CD4-positive, CD25-positive, alpha-beta regulatory T cell (primary cell): Measurements from ENCODE around the gene ASB4. TPM values are rescaled to one million over a fixed set of nuclear protein-coding genes. Genes with fewer than 3 reads are reported as not detected.

Source experiments
- ATAC-seq, 2 donors: fragments of 150-1000 bp; cut with Tn5 transposase; one replicate each; pipeline ENCODE4 v1.10.0; 2021; ENCODE audit warnings: low read depth in 2 of 2, moderate number of reproducible peaks in 2 of 2, moderate library complexity in 1 of 2
- DNase-seq, 3 donors: peaks; one replicate each; pipeline versions ENCODE4 v3.0.0 to v3.0.0-alpha.2; 2012 to 2022; ENCODE audit warnings: mixed read lengths in 1 of 3
- H3K27ac ChIP-seq: one replicate; pipeline ENCODE4 v1.7.0; 2013; ENCODE audit warnings: mild to moderate bottlenecking, low read length; ENCODE audit not compliant: insufficient read depth, poor library complexity, severe bottlenecking
- H3K27me3 ChIP-seq: one replicate; pipeline ENCODE4 v1.7.0; 2013; ENCODE audit warnings: low read length; ENCODE audit not compliant: control insufficient read depth, insufficient read depth
- H3K36me3 ChIP-seq: one replicate; pipeline ENCODE4 v1.7.0; 2013; ENCODE audit warnings: mild to moderate bottlenecking, low read length, moderate library complexity; ENCODE audit not compliant: control insufficient read depth, insufficient read depth
- H3K4me1 ChIP-seq: 2 replicates; pipeline ENCODE4 v1.7.0; 2013; ENCODE audit warnings: mild to moderate bottlenecking, low read length; ENCODE audit not compliant: insufficient read depth, control insufficient read depth, poor library complexity, severe bottlenecking
- H3K4me3 ChIP-seq: one replicate; pipeline ENCODE4 v1.7.0; 2013; ENCODE audit warnings: low read depth, mild to moderate bottlenecking, low read length, moderate library complexity
- H3K9me3 ChIP-seq, 2 experiments: 1 replicate in 1 of 2; 2 replicates in 1 of 2; pipeline ENCODE4 v1.7.0; 2013; ENCODE audit warnings: low read length in 2 of 2, mild to moderate bottlenecking in 1 of 2, moderate library complexity in 1 of 2; ENCODE audit not compliant: control insufficient read depth in 2 of 2
- H3K27ac Mint-ChIP-seq, 3 donors: one replicate each; pipeline ENCODE4 v1.8.0; 2020 to 2022; ENCODE audit warnings: mild to moderate bottlenecking in 3 of 3, mixed read lengths in 3 of 3, moderate library complexity in 2 of 3
- H3K27me3 Mint-ChIP-seq: one replicate; pipeline ENCODE4 v1.8.0; 2022; ENCODE audit warnings: mild to moderate bottlenecking, mixed read lengths
- H3K36me3 Mint-ChIP-seq: one replicate; pipeline ENCODE4 v1.8.0; 2020; ENCODE audit warnings: mixed read lengths
- H3K4me1 Mint-ChIP-seq, 4 donors: one replicate each; pipeline ENCODE4 v1.8.0; 2020 to 2022; ENCODE audit warnings: mixed read lengths in 4 of 4, mild to moderate bottlenecking in 1 of 4
- H3K4me3 Mint-ChIP-seq, 4 donors: one replicate each; pipeline ENCODE4 v1.8.0; 2020 to 2022; ENCODE audit warnings: mild to moderate bottlenecking in 4 of 4, mixed read lengths in 4 of 4, moderate library complexity in 3 of 4
- H3K9me3 Mint-ChIP-seq, 7 donors: one replicate each; pipeline ENCODE4 v1.8.0; 2020 to 2022; ENCODE audit warnings: mixed read lengths in 7 of 7, mild to moderate bottlenecking in 3 of 7, moderate library complexity in 2 of 7
- polyA plus RNA-seq, 4 donors: library from polyadenylated mRNA; unstranded; fragments of 300-500 nt; fragmentation: Illumina TruSeq; gene quantifications; one replicate each; pipeline ENCODE4 v1.2.3, GENCODE V29; 2021
- total RNA-seq: library from RNA; stranded (reverse); gene quantifications from one replicate; pipeline ENCODE4 v1.2.3, GENCODE V29; 2022

ASB4 gene
- total and polyA plus RNA-seq, 5 donors from 2014 or later, result not detected

- H3K4me1 ChIP-seq, result no peaks in the 10 kb centered on the region
- H3K36me3 Mint-ChIP-seq, result no peaks in the 10 kb centered on the region
- H3K4me3 ChIP-seq, result no peak overlapping the region
- H3K27me3 ChIP-seq, result no peaks in the 10 kb centered on the region
- peaks cover 0 to 4% (median 0%) of the 10 kb centered on the region in 7 donors for H3K9me3 Mint-ChIP-seq
- ATAC-seq (no peak), DNase-seq (no peak)
- H3K27me3 Mint-ChIP-seq, result no peaks in the 10 kb centered on the region
- no peaks in the 10 kb centered on the region for H3K36me3 ChIP-seq
- H3K4me3 Mint-ChIP-seq, result no peak overlapping the region
- no peaks in the 10 kb centered on the region for H3K9me3 ChIP-seq
- H3K27ac Mint-ChIP-seq, result no peak overlapping the region
- no peak overlapping the region for H3K27ac ChIP-seq
- no peaks in the 10 kb centered on the region for H3K4me1 Mint-ChIP-seq
Measured at GRCh38 chr7:95579318-95579717, 93.6 kb downstream of the ASB4 start.

- Mint-ChIP-seq H3K4me1 (no peaks in the 10 kb centered on the region), H3K36me3 (no peaks in the 10 kb centered on the region), H3K9me3 (peaks cover 0 to 4% (median 0%) of the 10 kb centered on the region in 7 donors), H3K27me3 (no peaks in the 10 kb centered on the region), H3K4me3 (no peak overlapping the region), H3K27ac (no peak overlapping the region)
- no peak overlapping the region for H3K27ac ChIP-seq
- H3K36me3 ChIP-seq, result no peaks in the 10 kb centered on the region
- no peaks in the 10 kb centered on the region for H3K27me3 ChIP-seq
- H3K4me1 ChIP-seq, result no peaks in the 10 kb centered on the region
- no peak for ATAC-seq
- no peak overlapping the region for H3K4me3 ChIP-seq
- DNase-seq, result no peak
- no peaks in the 10 kb centered on the region for H3K9me3 ChIP-seq
Measured at GRCh38 chr7:95581467-95581866, 95.7 kb downstream of the ASB4 start.

GRCh38 chr7:95582578-95583293 is 97.0 kb downstream of the ASB4 start:
- H3K36me3 Mint-ChIP-seq, result no peaks in the 10 kb centered on the region
- H3K9me3 Mint-ChIP-seq, result peaks cover 0 to 4% (median 0%) of the 10 kb centered on the region in 7 donors
- H3K27me3 Mint-ChIP-seq, result no peaks in the 10 kb centered on the region
- no peaks in the 10 kb centered on the region for H3K27me3 ChIP-seq
- no peak for ATAC-seq
- H3K4me3 Mint-ChIP-seq, result no peak overlapping the region
- H3K36me3 ChIP-seq, result no peaks in the 10 kb centered on the region
- no peak overlapping the region for H3K27ac ChIP-seq
- no peaks in the 10 kb centered on the region for H3K9me3 ChIP-seq
- no peak overlapping the region for H3K4me3 ChIP-seq
- H3K27ac Mint-ChIP-seq, result no peak overlapping the region
- no peak for DNase-seq
- H3K4me1 Mint-ChIP-seq, result no peaks in the 10 kb centered on the region
- H3K4me1 ChIP-seq, result no peaks in the 10 kb centered on the region

- H3K36me3 Mint-ChIP-seq, result no peaks in the 10 kb centered on the region
- no peaks in the 10 kb centered on the region for H3K27me3 ChIP-seq
- H3K36me3 ChIP-seq, result no peaks in the 10 kb centered on the region
- DNase-seq, result no peak
- H3K27ac Mint-ChIP-seq, result no peak overlapping the region
- H3K4me1 Mint-ChIP-seq, result no peaks in the 10 kb centered on the region
- no peaks in the 10 kb centered on the region for H3K9me3 ChIP-seq
- no peak overlapping the region for H3K4me3 Mint-ChIP-seq
- ATAC-seq, result no peak
- H3K27ac ChIP-seq, result no peak overlapping the region
- no peaks in the 10 kb centered on the region for H3K27me3 Mint-ChIP-seq
- no peak overlapping the region for H3K4me3 ChIP-seq
- H3K4me1 ChIP-seq, result no peaks in the 10 kb centered on the region
- peaks cover 0 to 4% (median 0%) of the 10 kb centered on the region in 7 donors for H3K9me3 Mint-ChIP-seq
Measured at GRCh38 chr7:95583834-95584621, 98.3 kb downstream of the ASB4 start.

- no peaks in the 10 kb centered on the region for H3K4me1 ChIP-seq
- ATAC-seq (no peak), DNase-seq (no peak)
- Mint-ChIP-seq H3K36me3 (no peaks in the 10 kb centered on the region), H3K4me3 (no peak overlapping the region), H3K27me3 (no peaks in the 10 kb centered on the region), H3K27ac (no peak overlapping the region), H3K9me3 (peaks cover 0 to 4% (median 0%) of the 10 kb centered on the region in 7 donors), H3K4me1 (no peaks in the 10 kb centered on the region)
- H3K27ac ChIP-seq, result no peak overlapping the region
- H3K9me3 ChIP-seq, result no peaks in the 10 kb centered on the region
- H3K36me3 ChIP-seq, result no peaks in the 10 kb centered on the region
- H3K4me3 ChIP-seq, result no peak overlapping the region
- H3K27me3 ChIP-seq, result no peaks in the 10 kb centered on the region
Measured at GRCh38 chr7:95584769-95585425, 99.2 kb downstream of the ASB4 start.

GRCh38 chr7:95585426-95585789 is 99.7 kb downstream of the ASB4 start:
- Mint-ChIP-seq H3K27me3 (no peaks in the 10 kb centered on the region), H3K4me3 (no peak overlapping the region), H3K4me1 (no peaks in the 10 kb centered on the region), H3K27ac (no peak overlapping the region), H3K9me3 (peaks cover 0 to 4% (median 0%) of the 10 kb centered on the region in 7 donors), H3K36me3 (no peaks in the 10 kb centered on the region)
- no peaks in the 10 kb centered on the region for H3K9me3 ChIP-seq
- H3K27me3 ChIP-seq, result no peaks in the 10 kb centered on the region
- no peak for ATAC-seq
- H3K27ac ChIP-seq, result no peak overlapping the region
- H3K36me3 ChIP-seq, result no peaks in the 10 kb centered on the region
- no peaks in the 10 kb centered on the region for H3K4me1 ChIP-seq
- no peak for DNase-seq
- H3K4me3 ChIP-seq, result no peak overlapping the region

GRCh38 chr7:95586951-95587301 is 101.2 kb downstream of the ASB4 start:
- Mint-ChIP-seq H3K4me3 (no peak overlapping the region), H3K27me3 (no peaks in the 10 kb centered on the region), H3K36me3 (no peaks in the 10 kb centered on the region), H3K4me1 (no peaks in the 10 kb centered on the region), H3K9me3 (peaks cover 0 to 3% (median 0%) of the 10 kb centered on the region in 7 donors), H3K27ac (no peak overlapping the region)
- Histone ChIP-seq H3K27ac (no peak overlapping the region), H3K36me3 (no peaks in the 10 kb centered on the region), H3K27me3 (no peaks in the 10 kb centered on the region), H3K4me3 (no peak overlapping the region), H3K9me3 (no peaks in the 10 kb centered on the region), H3K4me1 (no peaks in the 10 kb centered on the region)
- DNase-seq (no peak), ATAC-seq (no peak)
